GM19468 (cell line): ENCODE data around the gene ALPG.
"Not testable (repeated sequence)": the region's sequence is repeated elsewhere in the genome, so short reads cannot be mapped to it uniquely, and the experiment has no call there.

ENCODE experiments used
- ATAC-seq: cut with Tn5 transposase; IDR thresholded peaks from one replicate; pipeline ENCODE4 v1.9.1; 2021; ENCODE audit warnings: mild to moderate bottlenecking, moderate library complexity, moderate number of reproducible peaks; ENCODE audit not compliant: unreplicated experiment; ENCODE audit errors: extremely low read depth

ALPG gene

GRCh38 chr2:232376260-232376659 is 30.4 kb upstream of the ALPG start:
- no peak for ATAC-seq

- ATAC-seq = no peak
These were observed 29.9 kb upstream of the ALPG start for GRCh38 chr2:232376713-232377112.

DNA sequence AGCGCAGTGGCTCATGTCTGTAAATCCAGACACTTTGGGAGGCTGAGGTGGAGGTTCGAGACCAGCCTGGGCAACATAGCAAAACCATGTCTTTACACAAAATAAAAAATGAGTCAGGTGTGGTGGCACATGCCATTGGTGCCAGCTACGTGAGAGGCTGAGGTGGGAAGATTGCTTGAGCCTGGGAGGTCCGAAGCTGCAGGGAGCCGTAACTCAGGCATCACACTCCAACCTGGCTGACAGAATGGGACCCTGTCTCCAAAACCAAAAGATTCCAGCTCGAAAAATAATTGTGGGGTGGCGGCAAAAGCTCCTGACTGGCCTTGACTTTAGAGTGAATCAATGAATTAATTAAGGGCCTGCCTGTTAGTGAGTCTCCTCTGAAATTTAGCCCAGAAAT is 29.3 kb upstream of the ALPG start:
- ATAC-seq = no peak

DNA sequence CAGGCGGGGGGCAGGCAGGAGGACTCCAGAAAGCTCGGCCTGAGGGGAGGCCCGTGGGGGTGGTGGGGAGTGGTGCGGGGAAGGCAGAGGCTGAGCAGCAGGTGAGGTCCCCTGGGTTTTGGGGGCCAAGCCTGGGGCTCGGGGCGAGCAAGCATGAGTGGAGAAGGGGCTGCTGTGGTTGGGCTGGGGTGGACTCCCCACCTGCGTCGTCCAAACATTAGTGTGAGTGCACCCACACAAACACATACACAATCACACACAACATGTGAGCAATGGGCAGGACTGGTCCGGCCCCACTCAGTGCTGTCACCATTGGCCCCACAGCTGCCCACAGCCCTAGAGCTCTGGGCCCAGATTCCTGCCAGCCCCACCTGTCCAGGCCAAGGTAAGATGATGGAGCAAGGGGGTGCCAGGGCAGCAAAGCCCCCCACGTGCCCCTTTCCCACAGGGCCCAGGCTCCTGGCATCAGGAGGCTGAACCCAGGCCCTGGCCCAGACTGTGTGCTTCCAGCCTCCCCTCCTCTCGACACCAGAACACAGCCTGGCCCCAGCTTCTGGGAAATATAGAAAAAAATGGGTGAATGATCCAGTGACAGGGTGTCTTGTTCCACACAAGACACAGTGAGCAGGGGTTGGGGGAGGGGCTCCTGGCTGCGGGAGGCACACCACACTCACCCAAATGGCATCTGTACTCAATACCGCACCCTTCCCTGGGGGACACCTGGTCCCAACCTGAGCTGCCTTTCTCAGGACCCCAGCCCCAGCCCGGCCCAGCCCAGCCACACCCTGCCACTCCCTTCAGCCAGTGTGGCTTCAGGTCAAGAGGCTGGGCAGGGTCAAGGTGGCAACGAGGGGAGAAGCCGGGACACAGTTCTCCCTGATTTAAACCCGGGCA is 28.6 kb upstream of the ALPG start:
- ATAC-seq = no peak

- ATAC-seq = not testable (repeated sequence)
These were observed 27.9 kb upstream of the ALPG start, which contains the start of gene ALPP for GRCh38 chr2:232378735-232379151. TSS of gene ALPP (plus strand) at chr2:232378751. CDS start at chr2:232378803, 52 bp downstream.

DNA sequence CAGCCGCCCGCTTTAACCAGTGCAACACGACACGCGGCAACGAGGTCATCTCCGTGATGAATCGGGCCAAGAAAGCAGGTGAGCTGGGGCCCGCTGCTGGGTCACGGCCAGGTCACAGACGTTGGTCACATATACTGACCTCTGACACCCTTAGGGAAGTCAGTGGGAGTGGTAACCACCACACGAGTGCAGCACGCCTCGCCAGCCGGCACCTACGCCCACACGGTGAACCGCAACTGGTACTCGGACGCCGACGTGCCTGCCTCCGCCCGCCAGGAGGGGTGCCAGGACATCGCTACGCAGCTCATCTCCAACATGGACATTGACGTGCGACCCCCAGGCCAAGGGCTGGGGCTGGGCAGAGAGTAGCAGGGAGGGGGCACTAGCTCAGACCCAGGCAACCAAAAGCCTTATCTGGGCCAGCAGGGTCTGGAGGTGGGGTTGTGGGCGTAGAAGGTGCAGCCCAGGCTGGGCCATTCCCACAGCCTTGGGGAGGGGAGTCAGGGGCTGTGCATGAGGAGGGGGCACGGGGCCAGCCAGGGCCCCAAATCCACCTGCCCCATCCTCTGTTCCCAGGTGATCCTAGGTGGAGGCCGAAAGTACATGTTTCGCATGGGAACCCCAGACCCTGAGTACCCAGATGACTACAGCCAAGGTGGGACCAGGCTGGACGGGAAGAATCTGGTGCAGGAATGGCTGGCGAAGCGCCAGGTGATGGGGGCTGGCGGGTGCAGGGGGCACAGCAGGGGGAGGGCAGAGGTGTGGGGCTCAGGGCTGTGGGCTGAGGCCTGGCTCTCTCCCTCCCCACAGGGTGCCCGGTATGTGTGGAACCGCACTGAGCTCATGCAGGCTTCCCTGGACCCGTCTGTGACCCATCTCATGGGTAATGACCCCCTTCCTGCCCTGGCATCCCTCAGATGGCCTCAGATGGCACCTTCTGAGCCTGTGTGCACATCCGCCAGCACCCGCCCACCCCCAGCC is 26.7 kb upstream of the ALPG start:
- not testable (repeated sequence) for ATAC-seq

- ATAC-seq = not testable (repeated sequence)
These were observed 25.2 kb upstream of the ALPG start for GRCh38 chr2:232381204-232382031.

DNA sequence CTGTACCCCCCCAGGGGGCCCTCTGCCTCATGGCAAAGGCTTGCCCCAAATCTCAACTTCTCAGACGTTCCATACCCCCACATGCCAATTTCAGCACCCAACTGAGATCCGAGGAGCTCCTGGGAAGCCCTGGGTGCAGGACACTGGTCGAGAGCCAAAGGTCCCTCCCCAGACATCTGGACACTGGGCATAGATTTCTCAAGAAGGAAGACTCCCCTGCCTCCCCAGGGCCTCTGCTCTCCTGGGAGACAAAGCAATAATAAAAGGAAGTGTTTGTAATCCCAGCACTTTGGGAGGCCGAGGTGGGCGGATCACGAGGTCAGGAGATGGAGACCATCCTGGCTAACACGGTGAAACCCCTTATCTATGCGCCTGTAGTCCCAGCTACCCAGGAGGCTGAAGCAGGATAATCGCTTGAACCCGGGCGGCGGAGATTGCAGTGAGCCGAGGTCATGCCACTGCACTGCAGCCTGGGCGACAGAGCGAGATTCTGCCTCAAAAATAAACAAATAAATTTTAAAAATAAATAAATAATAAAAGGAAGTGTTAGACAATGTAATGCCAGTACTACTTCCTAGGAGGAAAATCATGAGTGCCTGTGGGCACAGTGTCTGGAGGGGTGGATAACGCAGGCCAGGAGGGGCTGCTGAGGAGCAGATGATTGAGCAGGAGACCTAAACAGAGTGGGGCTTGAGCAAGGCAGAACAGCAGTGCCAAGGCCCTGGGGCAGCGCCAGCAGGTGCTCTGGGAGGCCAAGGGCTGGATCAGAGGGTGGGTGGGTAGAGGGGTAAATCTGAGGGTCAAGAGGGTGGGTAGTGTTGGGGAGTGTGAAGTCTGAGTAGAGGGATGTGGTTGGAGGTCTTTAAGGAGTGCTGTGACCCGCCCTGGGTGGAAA is 24.1 kb upstream of the ALPG start:
- ATAC-seq = no peak

- ATAC-seq = no peak
These were observed 22.2 kb upstream of the ALPG start for GRCh38 chr2:232384466-232384865.

GRCh38 chr2:232385058-232385457 is 21.6 kb upstream of the ALPG start:
- not testable (repeated sequence) for ATAC-seq

- no peak for ATAC-seq
These were observed 20.8 kb upstream of the ALPG start for GRCh38 chr2:232385660-232386489.

- ATAC-seq = no peak
These were observed 20.2 kb upstream of the ALPG start for GRCh38 chr2:232386490-232386739.

DNA sequence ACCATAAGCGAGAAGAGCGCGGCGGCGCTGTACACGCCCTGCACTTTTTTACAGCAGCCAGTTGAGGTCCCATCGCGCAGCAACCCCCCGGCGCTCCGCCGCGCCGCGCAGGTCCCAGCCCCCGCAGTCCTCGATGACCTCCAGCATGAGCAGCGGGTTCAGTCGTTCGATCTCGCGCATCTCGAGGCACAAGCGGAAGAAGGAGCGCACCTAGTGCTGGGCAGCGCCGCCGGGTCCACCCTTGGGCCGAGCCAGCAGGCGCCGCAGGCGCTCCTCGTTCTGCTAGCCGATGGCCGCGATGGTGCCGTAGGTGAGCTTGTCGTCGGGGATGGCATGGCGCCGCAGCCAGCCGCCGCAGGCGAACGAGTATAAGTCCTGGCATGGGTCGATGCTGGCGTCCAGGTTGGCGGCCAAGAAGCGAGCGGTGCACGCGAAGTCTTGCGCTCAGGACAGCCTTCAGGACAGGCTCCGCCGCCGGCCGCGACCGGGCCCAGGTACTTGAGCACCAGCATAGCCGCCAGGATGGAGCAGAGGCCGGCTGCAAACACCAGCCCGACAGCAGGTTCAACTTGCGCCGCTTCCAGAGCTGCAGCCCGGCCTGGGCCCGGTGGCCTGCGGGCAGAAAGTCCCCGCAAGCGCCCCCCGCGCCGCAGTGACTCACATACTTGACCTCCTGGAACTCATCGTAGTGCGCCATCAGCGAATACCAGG is 19.7 kb upstream of the ALPG start:
- ATAC-seq = no peak

- ATAC-seq = no peak
These were observed 19.0 kb upstream of the ALPG start for GRCh38 chr2:232387451-232388171.

DNA sequence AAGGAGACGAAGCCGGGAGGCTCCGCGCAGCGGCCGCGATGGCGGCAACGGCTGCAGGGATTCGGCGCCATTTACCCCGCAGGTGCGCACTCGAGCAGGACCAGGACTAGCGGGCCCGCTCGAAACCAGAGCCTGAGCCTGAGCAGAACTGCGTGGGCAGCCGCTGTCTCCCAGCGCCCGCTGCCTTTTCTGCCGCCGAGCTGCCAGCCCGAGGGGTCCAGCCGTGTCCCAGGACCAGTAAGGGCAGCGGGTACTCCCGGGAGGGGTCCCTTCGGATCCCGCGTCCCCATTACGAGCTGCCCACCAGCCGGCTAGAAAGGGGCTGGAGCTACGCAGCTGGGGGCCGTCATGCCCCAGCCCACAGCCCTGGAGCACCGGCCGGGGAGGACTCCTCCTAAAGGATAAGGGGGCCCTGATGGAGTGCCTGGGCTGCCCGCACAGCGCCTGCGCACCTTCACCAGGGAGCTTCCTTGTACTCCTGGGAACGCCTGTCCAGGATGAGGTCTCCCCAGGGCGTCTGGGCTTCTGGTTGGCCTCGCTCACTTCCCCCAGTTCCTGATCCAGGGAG is 18.2 kb upstream of the ALPG start:
- no peak for ATAC-seq

DNA sequence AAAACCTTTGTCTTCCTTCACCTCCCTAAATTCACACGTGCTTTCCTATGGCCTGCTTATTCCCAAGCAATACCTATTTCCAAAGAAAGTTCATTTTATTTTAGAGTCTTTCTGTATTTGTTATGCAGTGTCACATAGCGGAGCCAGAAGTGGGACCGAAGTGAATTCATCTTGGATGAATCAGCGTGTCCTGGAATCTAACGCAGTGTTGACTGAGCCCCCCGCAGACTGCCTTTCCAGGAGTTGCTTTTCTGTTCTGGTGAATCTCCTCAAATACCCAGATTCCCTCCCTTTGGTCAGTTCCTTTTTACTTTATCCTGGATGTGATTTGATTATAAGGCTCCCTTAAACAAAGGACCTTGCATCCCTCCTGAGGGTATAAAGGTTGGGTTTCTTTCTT is 17.3 kb upstream of the ALPG start:
- ATAC-seq = no peak

DNA sequence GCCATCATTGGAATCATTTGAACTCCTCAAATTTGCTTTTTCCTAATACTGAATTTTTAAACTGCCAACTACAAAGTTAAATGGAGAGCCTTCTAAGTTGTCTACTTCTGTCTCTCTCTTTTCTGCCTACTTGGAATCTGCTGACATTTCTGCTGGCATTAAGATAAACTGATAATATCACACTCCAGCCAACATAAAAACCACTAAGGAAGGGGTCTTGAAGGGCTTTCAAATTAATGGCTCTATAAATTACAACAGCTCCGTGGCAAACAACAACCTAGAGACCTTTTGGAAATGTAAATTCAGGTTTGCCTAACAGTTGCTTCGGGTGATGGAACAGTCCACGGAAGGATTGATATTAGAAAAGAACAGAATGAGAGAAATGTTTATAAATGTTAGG is 16.0 kb upstream of the ALPG start:
- no peak for ATAC-seq
